HUES6 (cell line): ENCODE data around the gene LTC4S.
"Not testable (repeated sequence)": the region's sequence is repeated elsewhere in the genome, so short reads cannot be mapped to it uniquely, and the experiment has no call there.

Experiments used
- H3K27ac ChIP-seq: 2 replicates; pipeline ENCODE4 v1.7.0; 2013; ENCODE audit warnings: low read depth, mild to moderate bottlenecking, low read length, inconsistent platforms
- H3K27me3 ChIP-seq: 2 replicates; pipeline ENCODE4 v1.6.1; 2013; ENCODE audit warnings: low read length; ENCODE audit not compliant: control insufficient read depth, insufficient read depth
- H3K36me3 ChIP-seq: 2 replicates; pipeline ENCODE4 v1.6.1; 2013; ENCODE audit warnings: low read length; ENCODE audit not compliant: control insufficient read depth, insufficient read depth
- H3K4me1 ChIP-seq: 2 replicates; pipeline ENCODE4 v1.6.1; 2013; ENCODE audit warnings: low read length; ENCODE audit not compliant: control insufficient read depth, insufficient read depth
- H3K4me3 ChIP-seq: 2 replicates; pipeline ENCODE4 v1.5.1; 2013; ENCODE audit warnings: low read depth, low read length
- H3K9ac ChIP-seq: one replicate; pipeline ENCODE4 v1.6.1; 2013; ENCODE audit warnings: mild to moderate bottlenecking, low read length
- H3K9me3 ChIP-seq: 2 replicates; pipeline ENCODE4 v1.6.1; 2013; ENCODE audit warnings: low read depth, low read length; ENCODE audit not compliant: control insufficient read depth, insufficient read depth

The LTC4S gene

GRCh38 chr5:179793468-179794139 is at the start of gene LTC4S:
Gene LTC4S (plus strand): TSS chr5:179793986. CDS start chr5:179794081, 95 bp downstream.
- Histone ChIP-seq H3K4me3 (peak within 1 kb of the TSS; percentile 93; the same call in 1 of the 2 replicates), H3K4me1 (peaks cover 17% of the 10 kb centered on the region)

DNA sequence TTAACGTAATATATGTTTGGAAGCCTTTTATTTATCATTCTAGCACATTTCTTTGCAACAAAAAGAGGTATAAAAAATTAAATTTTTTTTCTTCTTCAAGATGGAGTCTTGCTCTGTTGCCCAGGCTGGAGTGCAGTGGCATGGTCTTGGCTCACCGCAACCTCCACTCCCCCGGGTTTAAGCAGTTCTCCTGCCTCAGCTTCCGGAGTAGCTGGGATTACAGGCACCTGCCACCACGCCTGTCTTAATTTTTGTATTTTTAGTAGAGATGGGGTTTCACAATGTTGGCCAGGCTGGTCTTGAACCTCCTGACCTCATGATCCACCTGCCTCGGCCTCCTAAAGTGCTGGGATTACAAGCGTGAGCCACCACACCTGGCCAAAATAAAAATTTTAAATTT is 49.7 kb upstream of the LTC4S start:
- not testable (repeated sequence) for H3K27me3 ChIP-seq, H3K9ac ChIP-seq, H3K9me3 ChIP-seq, H3K27ac ChIP-seq, H3K4me3 ChIP-seq, H3K4me1 ChIP-seq
- H3K36me3 ChIP-seq, result peaks cover 13% of the 10 kb centered on the region

More at GRCh38 chr5:179793468-179794139, at the start of gene LTC4S:
- Histone ChIP-seq H3K9me3 (no peaks in the 10 kb centered on the region), H3K27ac (no peak within 1 kb of the TSS), H3K27me3 (no peaks in the 10 kb centered on the region), H3K9ac (no peak within 1 kb of the TSS), H3K36me3 (peaks cover 15% of the 10 kb centered on the region)

DNA sequence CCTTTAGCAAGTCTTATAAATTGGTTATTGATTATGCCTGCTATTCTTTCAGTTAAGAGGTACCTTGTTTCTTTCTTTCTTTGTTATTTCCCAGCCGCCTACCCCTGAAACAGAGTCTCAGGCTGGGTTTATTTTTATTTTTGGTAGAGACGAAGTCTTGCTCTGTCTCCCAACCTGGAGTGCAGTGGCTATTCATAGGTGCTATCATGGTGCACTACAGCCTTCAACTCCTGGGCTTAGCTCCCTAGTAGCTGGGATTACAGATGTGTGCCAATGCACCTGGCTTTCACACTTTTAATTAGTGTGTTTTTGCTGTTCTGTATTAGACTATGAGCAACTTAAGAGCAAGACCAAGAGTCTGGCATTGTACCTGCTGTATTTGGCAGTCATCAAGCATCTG is 46.9 kb upstream of the LTC4S start:
- no peaks in the 10 kb centered on the region for H3K9me3 ChIP-seq
- H3K4me1 ChIP-seq, result no peaks in the 10 kb centered on the region
- H3K4me3 ChIP-seq, result no peak overlapping the region
- no peaks in the 10 kb centered on the region for H3K27me3 ChIP-seq
- H3K27ac ChIP-seq, result no peak overlapping the region
- peaks cover 5% of the 10 kb centered on the region; the same call in 1 of the 2 replicates for H3K36me3 ChIP-seq
- H3K9ac ChIP-seq, result no peak overlapping the region

- H3K27ac ChIP-seq, result no peak overlapping the region
- H3K36me3 ChIP-seq, result peaks cover 5% of the 10 kb centered on the region; the same call in 1 of the 2 replicates
- no peak overlapping the region for H3K4me3 ChIP-seq
- no peaks in the 10 kb centered on the region for H3K27me3 ChIP-seq
- no peaks in the 10 kb centered on the region for H3K4me1 ChIP-seq
- H3K9me3 ChIP-seq, result no peaks in the 10 kb centered on the region
- H3K9ac ChIP-seq, result no peak overlapping the region
Measured at GRCh38 chr5:179747811-179748210, 46.0 kb upstream of the LTC4S start.

- Histone ChIP-seq H3K4me3 (no peak overlapping the region), H3K36me3 (peaks cover 5% of the 10 kb centered on the region; the same call in 1 of the 2 replicates), H3K27ac (no peak overlapping the region), H3K27me3 (no peaks in the 10 kb centered on the region), H3K9ac (no peak overlapping the region), H3K9me3 (no peaks in the 10 kb centered on the region), H3K4me1 (peaks cover 10% of the 10 kb centered on the region)
Measured at GRCh38 chr5:179749857-179750508, 43.8 kb upstream of the LTC4S start.

GRCh38 chr5:179753971-179754370 is 39.8 kb upstream of the LTC4S start:
- H3K36me3 ChIP-seq, result peaks cover 5% of the 10 kb centered on the region; the same call in 1 of the 2 replicates
- no peaks in the 10 kb centered on the region for H3K27me3 ChIP-seq
- peaks cover 14% of the 10 kb centered on the region for H3K4me1 ChIP-seq
- H3K9me3 ChIP-seq, result no peaks in the 10 kb centered on the region
- H3K9ac ChIP-seq, result no peak overlapping the region
- H3K27ac ChIP-seq, result no peak overlapping the region
- no peak overlapping the region for H3K4me3 ChIP-seq

GRCh38 chr5:179755022-179755421 is 38.8 kb upstream of the LTC4S start:
- Histone ChIP-seq H3K4me3 (no peak overlapping the region), H3K9me3 (no peaks in the 10 kb centered on the region), H3K27me3 (no peaks in the 10 kb centered on the region), H3K27ac (no peak overlapping the region), H3K36me3 (peaks cover 5% of the 10 kb centered on the region; the same call in 1 of the 2 replicates), H3K4me1 (peaks cover 16% of the 10 kb centered on the region), H3K9ac (no peak overlapping the region)

DNA sequence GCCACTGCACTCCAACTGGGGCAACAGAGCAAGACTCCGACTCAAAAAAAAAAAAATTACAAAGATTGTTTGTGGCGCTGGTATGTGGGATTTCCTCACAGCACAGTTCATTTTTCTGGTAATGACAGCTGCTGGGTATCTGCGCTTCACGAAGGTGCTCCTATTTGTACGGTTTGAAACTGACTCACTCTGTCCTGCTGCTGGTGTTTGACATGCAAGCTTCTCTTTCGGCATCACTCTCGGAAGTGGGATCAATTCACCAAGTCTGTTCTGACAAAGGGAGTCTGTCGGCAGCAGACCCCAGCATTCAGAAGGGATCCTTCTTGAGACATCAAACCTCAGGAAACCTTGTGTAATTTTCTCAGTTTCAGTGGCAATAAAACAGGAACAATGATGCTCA is 34.8 kb upstream of the LTC4S start:
- no peaks in the 10 kb centered on the region for H3K36me3 ChIP-seq
- no peaks in the 10 kb centered on the region for H3K9me3 ChIP-seq
- H3K4me3 ChIP-seq, result no peak overlapping the region
- no peak overlapping the region for H3K9ac ChIP-seq
- no peak overlapping the region for H3K27ac ChIP-seq
- peaks cover 42% of the 10 kb centered on the region for H3K4me1 ChIP-seq
- no peaks in the 10 kb centered on the region for H3K27me3 ChIP-seq

- no peaks in the 10 kb centered on the region for H3K27me3 ChIP-seq
- no peak overlapping the region for H3K27ac ChIP-seq
- no peak overlapping the region for H3K9ac ChIP-seq
- peaks cover 34% of the 10 kb centered on the region for H3K4me1 ChIP-seq
- no peak overlapping the region for H3K4me3 ChIP-seq
- H3K9me3 ChIP-seq, result no peaks in the 10 kb centered on the region
- no peaks in the 10 kb centered on the region for H3K36me3 ChIP-seq
Measured at GRCh38 chr5:179759581-179760551, 33.9 kb upstream of the LTC4S start.

GRCh38 chr5:179762079-179762780 is 31.6 kb upstream of the LTC4S start:
- Histone ChIP-seq H3K27ac (no peak overlapping the region), H3K36me3 (peaks cover 22% of the 10 kb centered on the region), H3K9ac (peak overlapping the region; percentile 6), H3K27me3 (no peaks in the 10 kb centered on the region), H3K4me1 (peaks cover 49% of the 10 kb centered on the region), H3K4me3 (no peak overlapping the region), H3K9me3 (no peaks in the 10 kb centered on the region)
